NCI-H2227 (cell line): ENCODE results near the gene OR10R2.

Experiments
- DNase-seq: peaks from one replicate; lab custom pipeline; 2025; ENCODE audit not compliant: unreplicated experiment; lab: John Stamatoyannopoulos, UW

The OR10R2 gene

DNA sequence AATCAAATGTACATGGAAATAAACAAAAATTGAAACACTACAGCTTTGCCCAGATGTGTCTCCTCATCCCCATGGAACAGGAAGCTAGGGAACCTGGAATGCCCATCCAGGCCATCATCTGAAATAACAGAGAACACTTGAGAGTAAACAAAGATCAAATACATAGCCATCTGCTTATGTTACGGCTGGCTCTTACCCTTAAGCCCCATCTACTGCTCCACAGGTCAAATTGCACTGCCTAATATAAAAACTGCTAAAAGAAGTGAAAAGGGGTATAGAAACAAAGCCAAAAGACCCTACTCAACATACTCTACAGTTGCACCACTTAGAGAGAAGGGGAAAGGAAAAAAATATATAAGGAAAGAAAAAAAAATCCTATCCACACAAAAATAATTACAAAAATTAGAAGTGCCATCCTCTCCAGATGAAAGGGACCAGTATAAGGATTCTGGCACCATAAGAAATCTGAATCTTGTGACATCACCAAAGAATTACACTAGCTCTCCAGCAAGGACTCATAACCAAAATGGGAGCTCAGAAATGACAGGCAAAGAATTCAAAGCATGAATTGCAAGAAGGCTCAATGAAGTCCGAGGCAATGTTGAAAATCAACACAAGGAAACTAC lies 55.3 kb downstream of the OR10R2 start:
- DNase-seq: no peak
